Activated gamma-delta T cell treated with anti-CD3 and anti-CD28 coated beads, Interleukin-2, amount 50 U/mL, for 16 hours (primary cell): ENCODE measurements around the gene XYLT1.

ENCODE experiments used
- DNase-seq: peaks from one replicate; pipeline ENCODE4 v3.0.0-alpha.2; 2020; ENCODE audit warnings: low read depth

The XYLT1 gene

GRCh38 chr16:17098685-17099084, 372.1 kb downstream of the XYLT1 start:
- no peak for DNase-seq

GRCh38 chr16:17084130-17084529, 386.6 kb downstream of the XYLT1 start:
- no peak for DNase-seq

- DNase-seq: no peak
Measured at GRCh38 chr16:17083628-17084027, 387.1 kb downstream of the XYLT1 start.

GRCh38 chr16:17082095-17082882, 388.5 kb downstream of the XYLT1 start:
- DNase-seq: no peak

- no peak for DNase-seq
Measured at GRCh38 chr16:17080105-17080504, 390.7 kb downstream of the XYLT1 start.

GRCh38 chr16:17078931-17079631, 391.7 kb downstream of the XYLT1 start:
- DNase-seq: no peak

- DNase-seq: no peak
Measured at GRCh38 chr16:17076818-17077498, 393.8 kb downstream of the XYLT1 start.

GRCh38 chr16:17076092-17076754, 394.5 kb downstream of the XYLT1 start:
- DNase-seq: no peak

GRCh38 chr16:17072104-17072503, 398.7 kb downstream of the XYLT1 start:
- DNase-seq: no peak

- peak; percentile 50 for DNase-seq
Measured at GRCh38 chr16:17070882-17071592, 399.7 kb downstream of the XYLT1 start.

- no peak for DNase-seq
Measured at GRCh38 chr16:17069681-17070080, 401.1 kb downstream of the XYLT1 start.

GRCh38 chr16:17068524-17068923, 402.2 kb downstream of the XYLT1 start:
- DNase-seq: no peak

GRCh38 chr16:17067882-17068281, 402.9 kb downstream of the XYLT1 start:
- no peak for DNase-seq

- DNase-seq: no peak
Measured at GRCh38 chr16:17063201-17064139, 407.3 kb downstream of the XYLT1 start.

GRCh38 chr16:17062676-17063075, 408.1 kb downstream of the XYLT1 start:
- DNase-seq: no peak

- no peak for DNase-seq
Measured at GRCh38 chr16:17061326-17061725, 409.4 kb downstream of the XYLT1 start.

GRCh38 chr16:17058471-17058870, 412.3 kb downstream of the XYLT1 start:
- DNase-seq: no peak

- no peak for DNase-seq
Measured at GRCh38 chr16:17056666-17057065, 414.1 kb downstream of the XYLT1 start.

- no peak for DNase-seq
Measured at GRCh38 chr16:17053536-17054160, 417.1 kb downstream of the XYLT1 start.
